Activated CD4-positive, alpha-beta T cell treated with anti-CD3 and anti-CD28 coated beads for 36 hours (primary cell): ENCODE results near the gene CYP4F8. TPM values are rescaled to one million over a fixed set of nuclear protein-coding genes. Genes with fewer than 3 reads are reported as not detected.
"Not testable (repeated sequence)": the region's sequence is repeated elsewhere in the genome, so short reads cannot be mapped to it uniquely, and the experiment has no call there.

ENCODE experiments used
- ATAC-seq: fragments of 200-7000 bp; cut with Tn5 transposase; one replicate; pipeline ENCODE4 v1.10.0; 2021; ENCODE audit warnings: mild to moderate bottlenecking, moderate library complexity
- CTCF ChIA-PET: fragments of 350-600 bp; sonication (Branson Sonifier 250); formaldehyde crosslinking; loops from one replicate; lab custom pipeline; 2021; ENCODE audit warnings: antibody characterized with exemption; lab: Charles Lee
- POLR2A ChIA-PET: fragments of 350-600 bp; sonication (Branson Sonifier 250); formaldehyde crosslinking; loops from one replicate; lab custom pipeline; 2021; ENCODE audit warnings: antibody characterized with exemption, inconsistent platforms; lab: Charles Lee
- DNase-seq: peaks from one replicate; pipeline ENCODE4 v3.0.0-alpha.2; 2020
- H3K27ac Mint-ChIP-seq: one replicate; pipeline ENCODE4 v1.8.0; 2021; ENCODE audit warnings: mixed read lengths
- H3K27me3 Mint-ChIP-seq: one replicate; pipeline ENCODE4 v1.8.0; 2021; ENCODE audit warnings: mixed read lengths
- H3K36me3 Mint-ChIP-seq: one replicate; pipeline ENCODE4 v1.8.0; 2021; ENCODE audit warnings: low read depth, mixed read lengths
- H3K4me1 Mint-ChIP-seq: one replicate; pipeline ENCODE4 v1.8.0; 2021; ENCODE audit warnings: mixed read lengths
- H3K4me3 Mint-ChIP-seq: one replicate; pipeline ENCODE4 v1.8.0; 2021; ENCODE audit warnings: mild to moderate bottlenecking, moderate library complexity, mixed read lengths
- H3K9me3 Mint-ChIP-seq: one replicate; pipeline ENCODE4 v1.8.0; 2021; ENCODE audit warnings: low read depth, mixed read lengths
- intact Hi-C, 2 experiments: fragments of 100-400 bp; cut with DNase I in 1 of 2; cut with micrococcal nuclease in 1 of 2; formaldehyde crosslinking; loops; one replicate each; pipeline versions ENCODE4 v1.14.2 to v1.15.1; 2022 to 2024; cut with DNase I, micrococcal nuclease
- total RNA-seq, 2 experiments: library from RNA; stranded (reverse); gene quantifications; one replicate each; pipeline ENCODE4 v1.2.3, GENCODE V29; 2021

The CYP4F8 gene
- total RNA-seq, 2 experiments from 2014 or later: not detected

DNA sequence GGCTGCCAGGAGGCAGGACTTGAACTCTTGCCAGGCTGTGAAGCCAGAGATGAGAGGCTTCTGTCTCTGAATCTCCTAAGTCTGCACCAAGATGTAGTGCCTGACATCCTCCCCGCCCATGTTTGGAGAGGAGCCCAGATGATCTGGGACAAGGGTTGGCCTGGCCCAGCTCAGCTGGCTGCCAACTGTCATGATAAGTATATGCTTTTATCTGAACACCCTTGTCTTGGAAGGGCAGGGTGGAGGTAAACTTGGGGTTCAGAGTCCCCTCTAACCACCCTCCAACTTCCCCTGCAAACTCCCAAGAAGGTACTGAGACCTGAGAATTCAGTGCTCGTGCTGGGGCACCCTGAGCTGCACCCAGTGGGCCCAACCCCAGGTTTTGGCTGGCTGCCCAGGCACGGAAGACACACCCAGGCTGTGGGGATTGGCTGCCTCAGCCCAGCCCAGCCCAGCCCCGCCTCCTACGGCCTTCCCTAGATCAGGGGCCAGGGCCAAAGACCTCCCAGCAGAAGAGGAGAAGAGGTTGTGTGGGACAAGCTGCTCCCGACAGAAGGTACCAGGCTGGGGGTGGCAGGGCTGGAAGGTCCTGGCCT lies 57.7 kb downstream of the CYP4F8 start, which contains the start of gene CYP4F12:
Gene CYP4F12, plus strand, starts transcription at position 508 of the 596 bp plus-strand sequence. CDS start 443 bp downstream, outside the sequence.
- H3K27me3 Mint-ChIP-seq: peaks cover 3% of the 10 kb centered on the region
- peak; percentile 42 for ATAC-seq
- intact Hi-C loops: no loop called here
- POLR2A ChIA-PET: no interaction called here
- DNase-seq: peak; percentile 41
- peaks cover 8% of the 10 kb centered on the region for H3K9me3 Mint-ChIP-seq
- H3K4me1 Mint-ChIP-seq: peaks cover 24% of the 10 kb centered on the region
- CTCF ChIA-PET: interaction anchor here (0.6 kb wide), 1 partner anchor 1261 kb away, joined by 3 read pairs; no protein-coding TSS in a partner anchor
- H3K4me3 Mint-ChIP-seq: no peak within 1 kb of the TSS
- H3K36me3 Mint-ChIP-seq: no peaks in the 10 kb centered on the region
- H3K27ac Mint-ChIP-seq: no peak within 1 kb of the TSS

DNA sequence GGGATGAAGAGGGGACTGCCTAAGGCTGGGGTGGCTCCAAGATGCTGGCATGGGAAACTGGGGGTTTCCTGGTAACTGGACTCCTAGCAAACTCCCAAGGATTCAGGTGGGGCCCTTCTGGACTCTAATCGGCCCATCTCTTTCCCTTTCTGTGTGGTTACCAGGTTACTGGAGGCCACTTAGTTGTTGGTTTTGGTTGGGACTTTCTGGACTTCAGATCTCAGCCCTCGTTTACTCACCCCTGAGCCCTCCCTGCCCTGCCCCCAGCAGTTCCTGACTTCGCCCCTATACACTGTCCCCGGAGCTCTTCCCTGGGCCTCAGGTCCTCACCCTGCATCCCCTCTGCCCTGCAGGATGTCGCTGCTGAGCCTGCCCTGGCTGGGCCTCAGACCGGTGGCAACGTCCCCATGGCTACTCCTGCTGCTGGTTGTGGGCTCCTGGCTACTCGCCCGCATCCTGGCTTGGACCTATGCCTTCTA lies 58.2 kb downstream of the CYP4F8 start:
- peaks cover 24% of the 10 kb centered on the region for H3K4me1 Mint-ChIP-seq
- H3K4me3 Mint-ChIP-seq: no peak overlapping the region
- intact Hi-C loops: no loop called here
- CTCF ChIA-PET: interaction anchor here (0.6 kb wide), 1 partner anchor 1261 kb away, joined by 3 read pairs; no protein-coding TSS in a partner anchor
- POLR2A ChIA-PET: no interaction called here
- H3K27me3 Mint-ChIP-seq: peaks cover 3% of the 10 kb centered on the region
- DNase-seq: peak; percentile 25
- H3K9me3 Mint-ChIP-seq: peaks cover 10% of the 10 kb centered on the region
- H3K36me3 Mint-ChIP-seq: peaks cover 4% of the 10 kb centered on the region
- ATAC-seq: peak; percentile 65
- H3K27ac Mint-ChIP-seq: no peak overlapping the region

DNA sequence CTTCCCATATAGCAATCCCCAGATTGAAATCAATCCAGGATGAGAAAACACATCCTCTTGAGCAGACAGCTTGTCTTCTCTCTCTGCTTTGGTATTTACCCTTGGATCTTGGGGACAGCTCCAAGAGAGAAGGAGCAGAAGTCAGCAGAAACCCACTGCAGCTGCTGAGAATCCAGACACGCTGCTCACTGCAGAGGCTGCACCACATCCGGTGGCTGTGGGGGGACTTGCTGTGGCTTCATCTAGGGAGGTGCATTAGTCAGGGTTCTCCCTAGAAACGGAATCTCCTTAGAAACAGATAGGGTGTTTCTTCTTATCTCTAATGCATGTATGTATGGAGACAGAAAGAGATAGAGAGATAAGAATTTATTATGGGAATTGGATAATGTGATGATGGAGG lies 60.5 kb downstream of the CYP4F8 start:
- no peak for ATAC-seq
- intact Hi-C loops: no loop called here
- no peak overlapping the region for H3K27ac Mint-ChIP-seq

DNA sequence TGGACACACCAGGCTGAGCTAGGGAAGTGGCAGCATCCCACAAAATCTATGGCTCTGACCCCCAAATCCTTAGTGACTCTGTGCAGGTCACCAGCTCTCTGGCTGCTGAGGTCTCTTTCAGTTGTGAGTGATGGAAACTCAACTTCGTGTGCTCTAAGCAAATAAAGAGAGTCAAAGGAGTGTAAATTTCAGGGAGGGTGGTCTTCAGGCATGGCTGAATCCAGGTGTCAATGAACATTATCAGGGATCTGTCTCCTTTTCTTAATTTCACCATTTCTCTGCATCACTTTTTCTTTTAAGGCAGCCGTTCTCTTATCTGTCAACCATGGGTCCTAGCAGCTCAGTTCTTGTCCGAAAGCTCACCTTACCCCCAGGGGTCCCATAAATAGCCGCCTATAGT lies 64.1 kb downstream of the CYP4F8 start:
- peaks cover 10% of the 10 kb centered on the region for H3K9me3 Mint-ChIP-seq
- no peak overlapping the region for H3K27ac Mint-ChIP-seq
- CTCF ChIA-PET: no interaction called here
- H3K4me1 Mint-ChIP-seq: peaks cover 7% of the 10 kb centered on the region
- intact Hi-C loops: no loop called here
- POLR2A ChIA-PET: no interaction called here
- ATAC-seq (no peak), DNase-seq (no peak)
- H3K36me3 Mint-ChIP-seq: peaks cover 4% of the 10 kb centered on the region
- H3K27me3 Mint-ChIP-seq: peaks cover 13% of the 10 kb centered on the region
- no peak overlapping the region for H3K4me3 Mint-ChIP-seq

More for the DNA sequence above, 60.5 kb downstream of the CYP4F8 start:
- ChIA-PET CTCF (no interaction called here), POLR2A (no interaction called here)
- Mint-ChIP-seq H3K27me3 (peaks cover 4% of the 10 kb centered on the region), H3K9me3 (peaks cover 10% of the 10 kb centered on the region), H3K4me3 (no peak overlapping the region), H3K36me3 (peaks cover 4% of the 10 kb centered on the region), H3K4me1 (peaks cover 24% of the 10 kb centered on the region)
- no peak for DNase-seq

DNA sequence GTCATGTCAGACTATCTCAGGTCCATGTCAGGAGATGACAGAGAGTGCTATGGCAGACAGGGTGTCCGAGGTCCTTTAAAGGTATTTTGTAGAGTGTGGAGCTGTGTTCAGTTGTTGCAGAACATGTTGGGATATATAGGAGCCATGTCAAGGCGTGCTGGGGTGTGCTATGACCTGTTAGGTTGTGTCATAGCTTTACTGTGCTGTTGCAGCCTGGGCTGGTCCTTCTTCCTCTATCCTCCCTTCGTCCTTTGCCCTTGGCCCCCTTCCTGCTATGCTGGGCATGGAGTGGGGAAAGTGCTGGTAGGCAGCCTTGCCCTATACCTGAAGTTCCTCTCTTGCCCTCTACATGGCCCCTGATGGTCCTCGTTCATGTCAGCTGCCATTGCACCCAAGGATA lies 64.8 kb downstream of the CYP4F8 start:
- H3K4me3 Mint-ChIP-seq, H3K27ac Mint-ChIP-seq, POLR2A ChIA-PET, H3K9me3 Mint-ChIP-seq, CTCF ChIA-PET, H3K36me3 Mint-ChIP-seq, ATAC-seq, intact Hi-C loops, DNase-seq, H3K4me1 Mint-ChIP-seq: not testable (repeated sequence)
- peaks cover 16% of the 10 kb centered on the region for H3K27me3 Mint-ChIP-seq

Other genes with a start within 250 kb of the CYP4F8 start
- gene AKAP8, start 235.4 kb upstream of the CYP4F8 start, total RNA-seq: 10 to 100 TPM; 47.9 to 54.3 TPM
- 10 to 100 TPM; 76.2 to 89.9 TPM for gene AKAP8L, start 196.2 kb upstream of the CYP4F8 start, total RNA-seq
- 10 to 100 TPM; 21.2 to 22.6 TPM for gene WIZ, start 165.3 kb upstream of the CYP4F8 start, total RNA-seq
- gene RASAL3, start 150.7 kb upstream of the CYP4F8 start, total RNA-seq: 10 to 100 TPM; 80.7 to 97.7 TPM
- under 1 TPM in 1 of 2 experiments, not detected in 1; 0.14 TPM for gene PGLYRP2, start 135.7 kb upstream of the CYP4F8 start, total RNA-seq
- under 1 TPM; 0.54 to 0.80 TPM for gene CYP4F22, start 106.7 kb upstream of the CYP4F8 start, total RNA-seq
- gene CYP4F3, start 25.7 kb downstream of the CYP4F8 start, total RNA-seq: under 1 TPM; 0.07 to 0.19 TPM
- not detected for gene CYP4F12, start 57.9 kb downstream of the CYP4F8 start, total RNA-seq
- not detected for gene OR10H2, start 112.8 kb downstream of the CYP4F8 start, total RNA-seq
- not detected for gene OR10H3, start 122.8 kb downstream of the CYP4F8 start, total RNA-seq
- not detected for gene OR10H5, start 172.4 kb downstream of the CYP4F8 start, total RNA-seq
- not detected for gene OR10H1, start 200.4 kb downstream of the CYP4F8 start, total RNA-seq